Choroid plexus epithelial cell (primary cell): ENCODE results near the gene USP6NL.
"Not testable (repeated sequence)": the region's sequence is repeated elsewhere in the genome, so short reads cannot be mapped to it uniquely, and the experiment has no call there.

Source experiments
- DNase-seq: peaks from one replicate; pipeline ENCODE4 v3.0.0-alpha.2; 2010; ENCODE audit warnings: low read depth
- H3K4me3 ChIP-seq: 2 replicates; pipeline ENCODE4 v1.5.1; 2011; ENCODE audit warnings: low read depth, mild to moderate bottlenecking, control low read depth, low read length, moderate library complexity
- CTCF ChIP-seq: conservative IDR thresholded peaks from 2 replicates; pipeline ENCODE4 v1.5.1; 2011; ENCODE audit warnings: low read depth, mild to moderate bottlenecking, control low read depth, inconsistent platforms, low read length, moderate library complexity

Gene USP6NL

GRCh38 chr10:11437391-11438142 is 173.9 kb downstream of the USP6NL start:
- TF ChIP-seq CTCF: no peak
- no peak overlapping the region for H3K4me3 ChIP-seq
- no peak for DNase-seq

DNA sequence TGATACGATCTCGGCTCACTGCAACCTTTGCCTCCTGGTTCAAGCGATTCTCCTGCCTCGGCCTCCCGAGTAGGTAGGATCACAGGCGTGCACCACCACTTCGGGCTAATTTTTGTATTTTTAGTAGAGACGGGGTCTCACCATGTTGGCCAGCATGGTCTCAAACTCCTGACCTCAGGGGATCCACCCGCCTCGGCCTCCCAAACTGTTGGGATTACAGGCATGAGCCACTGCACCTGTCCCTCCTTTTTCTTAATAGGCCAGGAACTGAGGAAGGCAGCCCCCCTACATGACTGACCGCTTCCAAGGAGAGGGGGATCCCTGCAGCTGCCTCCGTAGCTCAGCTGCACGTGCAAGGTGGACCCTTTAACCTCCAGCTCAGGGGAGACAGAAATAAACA is 175.0 kb downstream of the USP6NL start:
- H3K4me3 ChIP-seq, DNase-seq: not testable (repeated sequence)

DNA sequence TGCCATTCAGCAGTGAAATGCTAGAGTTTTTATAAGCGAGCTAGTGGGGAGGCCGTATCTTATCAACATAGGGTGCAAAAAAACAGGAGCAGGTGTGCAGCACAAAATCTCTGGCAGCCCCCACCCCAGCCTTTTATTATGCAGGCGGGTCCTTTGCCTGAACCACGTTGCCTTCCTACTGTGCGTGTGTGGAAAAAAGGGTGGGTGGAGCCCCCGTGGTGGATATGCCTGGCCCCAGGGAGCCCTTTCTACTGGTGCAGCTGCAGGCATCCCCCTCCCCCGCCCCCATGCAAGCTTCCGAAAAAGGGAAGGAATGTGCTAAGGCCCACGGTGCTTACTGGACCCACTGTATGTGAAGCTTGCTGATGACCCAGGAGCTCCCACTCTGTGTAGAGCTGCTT is 175.9 kb downstream of the USP6NL start:
- DNase-seq: no peak
- no peak overlapping the region for H3K4me3 ChIP-seq
- TF ChIP-seq CTCF: no peak

- TF ChIP-seq CTCF: peak; percentile 30
- no peak for DNase-seq
- H3K4me3 ChIP-seq: no peak overlapping the region
Measured at GRCh38 chr10:11434324-11434723, 177.1 kb downstream of the USP6NL start.

DNA sequence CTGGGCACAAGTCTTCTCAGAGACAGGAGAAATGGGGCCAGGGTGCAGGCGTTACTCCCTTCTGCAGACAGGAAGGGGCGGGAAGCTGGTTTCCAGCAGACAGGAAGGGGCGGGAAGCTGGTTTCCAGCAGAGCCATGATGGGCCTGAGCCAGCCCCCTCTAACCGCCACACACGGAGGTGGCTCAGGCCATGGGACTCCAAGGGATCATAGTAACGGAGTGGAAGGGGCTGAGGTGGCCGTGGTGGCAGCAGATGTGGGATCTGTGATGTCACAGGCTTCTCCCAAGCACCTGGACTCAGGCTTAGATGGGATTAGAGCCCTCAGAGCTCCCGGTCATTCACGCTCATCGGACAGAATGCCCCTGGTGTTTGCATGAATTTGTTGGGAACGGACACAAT is 177.8 kb downstream of the USP6NL start:
- TF ChIP-seq CTCF: no peak
- no peak overlapping the region for H3K4me3 ChIP-seq
- no peak for DNase-seq

DNA sequence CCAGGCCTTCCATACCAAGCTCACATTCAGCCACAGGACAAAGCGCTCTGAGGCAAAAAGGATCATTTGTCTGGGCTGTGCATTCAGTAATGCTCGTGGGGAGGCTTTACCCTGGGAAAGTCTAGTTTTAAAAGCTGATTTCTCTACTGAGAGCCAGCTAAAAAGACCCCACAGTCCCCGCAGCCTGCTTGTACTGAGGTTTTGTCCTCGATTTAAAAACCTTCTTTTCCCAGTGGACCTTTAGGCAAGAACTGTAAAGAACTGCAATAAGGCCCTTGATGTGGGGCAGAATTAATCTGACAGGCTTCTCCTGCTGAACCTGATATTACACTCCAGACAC is 180.3 kb downstream of the USP6NL start:
- no peak for TF ChIP-seq CTCF
- no peak overlapping the region for H3K4me3 ChIP-seq
- DNase-seq: no peak

GRCh38 chr10:11430421-11431215 is 180.8 kb downstream of the USP6NL start:
- DNase-seq: no peak
- H3K4me3 ChIP-seq: no peak overlapping the region
- TF ChIP-seq CTCF: no peak
